Mammary epithelial cell (primary cell): ENCODE results near the gene NUDT22.

ENCODE experiments used
- CTCF ChIP-seq, 2 donors: IDR thresholded peaks in 1 of 2; conservative IDR thresholded peaks in 1 of 2; 2 replicates each; pipeline ENCODE4 v1.5.1; 2011 to 2012; ENCODE audit warnings: inconsistent platforms in 2 of 2, low read length in 2 of 2, mild to moderate bottlenecking in 2 of 2, control low read depth in 1 of 2, low read depth in 1 of 2; ENCODE audit not compliant: insufficient read depth in 1 of 2; ENCODE audit errors: extremely low read depth in 1 of 2
- EZH2 ChIP-seq: IDR thresholded peaks from 2 replicates; pipeline ENCODE4 v1.6.1; 2012; ENCODE audit warnings: low read length, inconsistent platforms, borderline replicate concordance

GRCh38 chr11:64178951-64179639, 47.0 kb upstream of the NUDT22 start:
- TF ChIP-seq EZH2, result no peak
- no peak for TF ChIP-seq CTCF (conservative IDR thresholded peaks at IDR 0.05 in 1 of 2, IDR thresholded peaks at IDR 0.05 in 1 of 2; ENCODE audit: extremely low read depth in 1 of 2, insufficient read depth in 1 of 2, low read depth in 1 of 2, low read length in 2 of 2)
